ENCODE measurements around the gene CPSF4L. TPM values are rescaled to one million over a fixed set of nuclear protein-coding genes. Genes with fewer than 3 reads are reported as not detected.
A peak's percentile ranks its signal among the peaks of the same experiment; 100 is the strongest.

CPSF4L gene
- total RNA-seq, 1 donor from 2014 or later = not detected

DNA sequence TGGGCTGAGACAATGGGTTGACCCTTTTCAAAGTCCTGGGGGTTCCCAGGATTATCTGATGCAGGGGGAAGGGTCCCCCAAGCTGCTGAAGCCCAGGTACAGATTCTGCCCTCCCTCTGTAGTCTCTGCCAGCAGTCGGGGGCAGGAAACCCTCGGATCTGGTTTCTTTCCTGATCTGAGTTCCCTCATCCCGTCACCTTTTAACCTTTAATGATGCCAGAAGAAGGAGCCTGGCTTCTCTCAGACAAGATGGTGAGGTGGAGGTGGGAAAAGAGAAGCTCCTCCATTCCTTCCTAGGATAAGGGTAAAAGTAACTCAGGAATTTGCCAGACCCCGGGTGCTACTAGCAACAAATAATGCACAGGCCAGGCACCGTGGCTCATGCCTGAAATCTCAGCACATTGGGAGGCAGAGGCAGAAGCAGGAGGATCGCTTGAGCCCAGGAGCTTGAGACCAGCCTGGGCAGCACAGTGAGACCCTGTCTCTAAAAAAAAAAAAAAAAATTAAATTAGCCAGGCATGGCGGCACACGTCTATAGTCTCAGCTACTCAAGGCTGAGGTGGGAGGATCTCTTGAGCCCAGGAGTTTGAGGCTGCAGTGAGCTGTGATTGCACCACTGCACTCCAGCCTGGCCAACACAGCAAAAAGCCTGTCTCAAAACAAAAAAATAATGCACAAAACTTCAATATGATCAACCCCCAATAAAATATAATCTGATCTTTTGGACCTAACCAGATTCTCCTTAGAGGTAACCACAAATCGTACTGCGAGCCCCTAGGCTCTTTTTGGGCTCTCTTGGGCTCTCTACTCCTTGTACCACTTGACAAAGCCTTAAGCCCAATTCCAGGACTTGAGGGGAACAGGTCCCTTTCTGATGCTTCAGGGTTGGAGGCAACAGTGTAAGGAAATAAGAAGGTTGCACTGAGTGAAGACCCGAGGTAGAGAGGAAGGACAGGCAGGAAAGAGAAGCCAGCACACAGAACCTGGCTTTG, 44.5 kb upstream of the CPSF4L start:
- peaks cover 29 to 71% of the 10 kb centered on the region in 2 donors for H3K4me1 ChIP-seq
- peak overlapping the region; percentile 99 for H3K27ac ChIP-seq
- TF ChIP-seq, protein P1, sequence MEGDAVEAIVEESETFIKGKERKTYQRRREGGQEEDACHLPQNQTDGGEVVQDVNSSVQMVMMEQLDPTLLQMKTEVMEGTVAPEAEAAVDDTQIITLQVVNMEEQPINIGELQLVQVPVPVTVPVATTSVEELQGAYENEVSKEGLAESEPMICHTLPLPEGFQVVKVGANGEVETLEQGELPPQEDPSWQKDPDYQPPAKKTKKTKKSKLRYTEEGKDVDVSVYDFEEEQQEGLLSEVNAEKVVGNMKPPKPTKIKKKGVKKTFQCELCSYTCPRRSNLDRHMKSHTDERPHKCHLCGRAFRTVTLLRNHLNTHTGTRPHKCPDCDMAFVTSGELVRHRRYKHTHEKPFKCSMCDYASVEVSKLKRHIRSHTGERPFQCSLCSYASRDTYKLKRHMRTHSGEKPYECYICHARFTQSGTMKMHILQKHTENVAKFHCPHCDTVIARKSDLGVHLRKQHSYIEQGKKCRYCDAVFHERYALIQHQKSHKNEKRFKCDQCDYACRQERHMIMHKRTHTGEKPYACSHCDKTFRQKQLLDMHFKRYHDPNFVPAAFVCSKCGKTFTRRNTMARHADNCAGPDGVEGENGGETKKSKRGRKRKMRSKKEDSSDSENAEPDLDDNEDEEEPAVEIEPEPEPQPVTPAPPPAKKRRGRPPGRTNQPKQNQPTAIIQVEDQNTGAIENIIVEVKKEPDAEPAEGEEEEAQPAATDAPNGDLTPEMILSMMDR (IDR thresholded peaks at IDR 0.05) = no peak
- no peaks in the 10 kb centered on the region for H3K9me3 ChIP-seq
- intact Hi-C loops (cut with DNase I) = no loop called here
- H3K27me3 ChIP-seq = no peaks in the 10 kb centered on the region
- peak overlapping the region; percentile 46 to 60 for H3K4me3 ChIP-seq
- no peak for DNase-seq (ENCODE audit: low spot score in 2 of 2)
- H3K36me3 ChIP-seq = no peaks in the 10 kb centered on the region

- peak in 1 of 2 donors; percentile 92 for DNase-seq (ENCODE audit: low spot score in 2 of 2)
- no peaks in the 10 kb centered on the region for H3K36me3 ChIP-seq
- peaks cover 29 to 76% of the 10 kb centered on the region in 2 donors for H3K4me1 ChIP-seq
- intact Hi-C loops (cut with DNase I) = loop anchor here (1.0 kb wide), 1 partner anchor 12 kb away; no protein-coding TSS in a partner anchor
- H3K9me3 ChIP-seq = no peaks in the 10 kb centered on the region
- no peaks in the 10 kb centered on the region for H3K27me3 ChIP-seq
- peak overlapping the region; percentile 99 for H3K27ac ChIP-seq
- peak overlapping the region; percentile 46 to 60 for H3K4me3 ChIP-seq
- TF ChIP-seq, protein P1 (IDR thresholded peaks at IDR 0.05) = peak in 2 of 3 experiments; percentile 25 to 27
These were observed 43.5 kb upstream of the CPSF4L start for GRCh38 chr17:73304971-73305812.

- H3K4me1 ChIP-seq = peaks cover 23 to 71% of the 10 kb centered on the region in 2 donors
These were observed 42.8 kb upstream of the CPSF4L start for GRCh38 chr17:73304438-73304837.

DNA sequence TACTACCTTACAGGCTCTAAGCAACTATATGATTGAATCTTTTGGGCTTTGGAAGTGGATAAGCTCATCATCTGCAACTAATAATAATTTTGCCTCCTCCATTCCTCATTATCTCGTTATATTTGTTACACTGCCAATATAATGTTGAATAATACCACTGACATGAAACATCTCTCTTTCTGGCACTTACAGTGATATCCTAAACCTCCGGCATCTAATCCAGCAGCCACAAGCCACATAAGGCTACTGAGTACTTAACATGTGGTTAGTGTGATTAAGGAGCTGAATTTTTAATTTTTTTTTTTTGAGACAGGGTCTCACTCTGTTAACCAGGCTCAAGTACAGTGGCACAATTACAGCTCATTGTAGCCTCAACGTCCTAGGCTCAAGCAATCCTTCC, 40.5 kb upstream of the CPSF4L start:
- Histone ChIP-seq H3K4me3 (no peak overlapping the region), H3K27me3 (no peaks in the 10 kb centered on the region), H3K4me1 (peaks cover 14 to 54% of the 10 kb centered on the region in 2 donors), H3K27ac (peak overlapping the region; percentile 5 to 37), H3K36me3 (no peaks in the 10 kb centered on the region), H3K9me3 (no peaks in the 10 kb centered on the region)
- intact Hi-C loops (cut with DNase I) = no loop called here
- no peak for DNase-seq (ENCODE audit: low spot score in 2 of 2)
- TF ChIP-seq, protein P1 (IDR thresholded peaks at IDR 0.05) = no peak

More at GRCh38 chr17:73304438-73304837, 42.8 kb upstream of the CPSF4L start:
- Histone ChIP-seq H3K27me3 (no peaks in the 10 kb centered on the region), H3K36me3 (no peaks in the 10 kb centered on the region), H3K9me3 (no peaks in the 10 kb centered on the region), H3K27ac (peak overlapping the region; percentile 99), H3K4me3 (peak overlapping the region; percentile 46 to 60)
- TF ChIP-seq, protein P1 (IDR thresholded peaks at IDR 0.05) = no peak
- intact Hi-C loops (cut with DNase I) = loop anchor here (1.0 kb wide), 1 partner anchor 11 kb away; no protein-coding TSS in a partner anchor
- DNase-seq (ENCODE audit: low spot score in 2 of 2) = no peak

GRCh38 chr17:73301369-73301768, 39.7 kb upstream of the CPSF4L start:
- peaks cover 9 to 45% of the 10 kb centered on the region in 2 donors for H3K4me1 ChIP-seq
- H3K9me3 ChIP-seq = no peaks in the 10 kb centered on the region
- TF ChIP-seq, protein P1 (IDR thresholded peaks at IDR 0.05) = no peak
- H3K4me3 ChIP-seq = no peak overlapping the region
- intact Hi-C loops (cut with DNase I) = no loop called here
- peak overlapping the region in 1 of 2 donors; percentile 37 for H3K27ac ChIP-seq
- H3K36me3 ChIP-seq = no peaks in the 10 kb centered on the region
- no peaks in the 10 kb centered on the region for H3K27me3 ChIP-seq
- no peak for DNase-seq (ENCODE audit: low spot score in 2 of 2)

Data from ascending aorta (tissue), 2 donors.